Measurements from ENCODE around the gene ZCRB1.

The ZCRB1 gene

GRCh38 chr12:42285431-42285830, 40.5 kb downstream of the ZCRB1 start (continued):
- TF ChIP-seq ZBTB8A (tag by site-specific recombination; IDR thresholded peaks at IDR 0.05) (peak; percentile 67), ZNF549 (tag by site-specific recombination; IDR thresholded peaks at IDR 0.05) (no peak), ZNF214 (tag by site-specific recombination; IDR thresholded peaks at IDR 0.05; ENCODE audit: borderline replicate concordance) (no peak), ZNF148 (tag by site-specific recombination; IDR thresholded peaks at IDR 0.05; ENCODE audit: borderline replicate concordance) (no peak), ZNF513 (tag by site-specific recombination; IDR thresholded peaks at IDR 0.05) (no peak), ZNF37A (tag by site-specific recombination; IDR thresholded peaks at IDR 0.05) (no peak), ZNF792 (tag by site-specific recombination; IDR thresholded peaks at IDR 0.05) (no peak), ZNF530 (tag by site-specific recombination; IDR thresholded peaks at IDR 0.05; ENCODE audit: low read depth) (peak; percentile 63; the same call in 1 of the 2 replicates), HIC1 (tag by site-specific recombination; IDR thresholded peaks at IDR 0.05) (no peak), ZBTB11 (tag by site-specific recombination; conservative IDR thresholded peaks at IDR 0.05; ENCODE audit: low read depth) (peak; percentile 79), ZNF426 (tag by site-specific recombination; IDR thresholded peaks at IDR 0.05) (peak; percentile 85), ZNF610 (tag by site-specific recombination; IDR thresholded peaks at IDR 0.05; ENCODE audit: borderline replicate concordance) (no peak), ZNF223 (tag by site-specific recombination; IDR thresholded peaks at IDR 0.05) (peak; percentile 35; the same call in 1 of the 2 replicates), REPIN1 (tag by site-specific recombination; IDR thresholded peaks at IDR 0.05; ENCODE audit: low read depth) (no peak), ZNF335 (tag by site-specific recombination; conservative IDR thresholded peaks at IDR 0.05) (no peak), KLF9 (tag by site-specific recombination; IDR thresholded peaks at IDR 0.05; ENCODE audit: low read depth) (no peak), YY2 (tag by site-specific recombination; IDR thresholded peaks at IDR 0.05) (no peak), GLI4 (tag by site-specific recombination; IDR thresholded peaks at IDR 0.05) (no peak), EGR2 (tag by site-specific recombination; IDR thresholded peaks at IDR 0.05; ENCODE audit: low read depth) (no peak), ZNF24 (tag by site-specific recombination; IDR thresholded peaks at IDR 0.05) (no peak), ZNF843 (tag by site-specific recombination; IDR thresholded peaks at IDR 0.05) (no peak), ZNF654 (tag by site-specific recombination; IDR thresholded peaks at IDR 0.05; ENCODE audit: low read depth) (peak; percentile 38), SP3 (tag by site-specific recombination; IDR thresholded peaks at IDR 0.05) (no peak), HOXC10 (CRISPR knock-in tag; IDR thresholded peaks at IDR 0.05) (no peak), ZNF701 (tag by site-specific recombination; IDR thresholded peaks at IDR 0.05) (no peak), ZNF518A (tag by site-specific recombination; conservative IDR thresholded peaks at IDR 0.05; ENCODE audit: low read depth) (peak; percentile 83), KLF8 (tag by site-specific recombination; IDR thresholded peaks at IDR 0.05) (no peak)
